ENCODE results near the gene WSCD2. TPM values are rescaled to one million over a fixed set of nuclear protein-coding genes. Genes with fewer than 3 reads are reported as not detected.

WSCD2 gene
- polyA plus RNA-seq, 1 experiment: not detected

- Histone ChIP-seq H3K36me3 (ENCODE audit: control insufficient read depth, insufficient read depth, low read length) (no peaks in the 10 kb centered on the region), H3K4me3 (ENCODE audit: low read depth, low read length) (no peak overlapping the region), H3K27me3 (ENCODE audit: control insufficient read depth, insufficient read depth, low read length) (no peaks in the 10 kb centered on the region)
- ChIA-PET POLR2A (no interaction called here), CTCF (interaction anchor here (1.1 kb wide), 1 partner anchor 18 kb away, joined by 3 read pairs; no protein-coding TSS in a partner anchor)
- DNase-seq (ENCODE audit: low read depth): no peak
- TF ChIP-seq CTCF (IDR thresholded peaks at IDR 0.05; ENCODE audit: insufficient read depth, low read depth, low read length): no peak
Measured at GRCh38 chr12:108267450-108267849, 138.4 kb downstream of the WSCD2 start.

GRCh38 chr12:108268397-108268796, 139.3 kb downstream of the WSCD2 start:
- no peak overlapping the region for H3K4me3 ChIP-seq (ENCODE audit: low read depth, low read length)
- POLR2A ChIA-PET: no interaction called here

GRCh38 chr12:108269224-108269623, 140.1 kb downstream of the WSCD2 start:
- CTCF ChIA-PET: interaction anchor here (0.6 kb wide), 1 partner anchor 35 kb away, joined by 3 read pairs; no protein-coding TSS in a partner anchor

More at GRCh38 chr12:108268397-108268796, 139.3 kb downstream of the WSCD2 start:
- no peak for DNase-seq (ENCODE audit: low read depth)
- H3K27me3 ChIP-seq (ENCODE audit: control insufficient read depth, insufficient read depth, low read length): no peaks in the 10 kb centered on the region
- H3K36me3 ChIP-seq (ENCODE audit: control insufficient read depth, insufficient read depth, low read length): no peaks in the 10 kb centered on the region
- no peak for TF ChIP-seq CTCF (IDR thresholded peaks at IDR 0.05; ENCODE audit: insufficient read depth, low read depth, low read length)
- CTCF ChIA-PET: no interaction called here

DNA sequence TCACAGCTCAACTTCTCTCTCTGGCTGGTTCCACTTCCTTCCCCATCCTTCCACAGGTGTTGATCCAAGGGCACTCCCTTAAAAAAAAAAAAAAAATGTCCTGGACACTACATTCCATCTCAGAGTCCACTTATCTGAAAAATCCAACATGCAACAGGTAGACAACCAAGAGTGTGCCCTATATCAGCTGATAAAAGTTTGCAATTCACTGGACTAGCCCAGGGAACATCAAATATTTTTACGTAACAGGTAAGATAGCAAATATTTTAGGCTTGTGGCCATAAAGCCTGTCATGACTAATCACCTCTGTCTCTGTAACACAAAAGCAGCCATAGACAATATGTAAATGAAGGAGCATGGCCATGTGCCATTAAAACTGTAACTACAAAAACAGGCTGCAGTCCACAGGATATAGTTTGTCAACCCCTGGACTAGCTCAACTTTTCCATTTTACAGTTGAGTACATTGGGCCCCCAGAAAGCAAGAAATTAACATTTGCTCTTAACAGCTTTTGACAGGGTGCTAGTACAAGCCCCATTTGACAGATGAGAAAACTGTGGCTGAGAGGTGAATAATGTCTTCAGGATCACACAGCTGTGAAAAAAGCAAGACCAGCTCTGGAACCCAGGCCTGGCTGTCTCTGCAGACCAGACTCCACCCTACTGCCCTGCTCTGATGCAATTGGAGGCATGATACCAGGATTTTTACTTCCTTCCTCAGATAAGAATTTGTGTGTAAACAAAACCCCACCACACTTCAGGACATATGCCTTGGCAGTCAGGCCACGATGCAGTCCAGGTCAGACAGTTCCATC, 141.2 kb downstream of the WSCD2 start:
- no peak for DNase-seq (ENCODE audit: low read depth)
- POLR2A ChIA-PET: no interaction called here
- no peaks in the 10 kb centered on the region for H3K36me3 ChIP-seq (ENCODE audit: control insufficient read depth, insufficient read depth, low read length)
- no peak for TF ChIP-seq CTCF (IDR thresholded peaks at IDR 0.05; ENCODE audit: insufficient read depth, low read depth, low read length)
- H3K4me3 ChIP-seq (ENCODE audit: low read depth, low read length): no peak overlapping the region
- CTCF ChIA-PET: no interaction called here
- H3K27me3 ChIP-seq (ENCODE audit: control insufficient read depth, insufficient read depth, low read length): no peaks in the 10 kb centered on the region

More at GRCh38 chr12:108269224-108269623, 140.1 kb downstream of the WSCD2 start:
- Histone ChIP-seq H3K36me3 (ENCODE audit: control insufficient read depth, insufficient read depth, low read length) (no peaks in the 10 kb centered on the region), H3K4me3 (ENCODE audit: low read depth, low read length) (no peak overlapping the region), H3K27me3 (ENCODE audit: control insufficient read depth, insufficient read depth, low read length) (no peaks in the 10 kb centered on the region)
- POLR2A ChIA-PET: no interaction called here
- no peak for TF ChIP-seq CTCF (IDR thresholded peaks at IDR 0.05; ENCODE audit: insufficient read depth, low read depth, low read length)
- DNase-seq (ENCODE audit: low read depth): no peak

GRCh38 chr12:108270849-108271143, 141.7 kb downstream of the WSCD2 start:
- DNase-seq (ENCODE audit: low read depth): no peak
- POLR2A ChIA-PET: no interaction called here
- no peak for TF ChIP-seq CTCF (IDR thresholded peaks at IDR 0.05; ENCODE audit: insufficient read depth, low read depth, low read length)
- no peak overlapping the region for H3K4me3 ChIP-seq (ENCODE audit: low read depth, low read length)
- CTCF ChIA-PET: no interaction called here
- H3K27me3 ChIP-seq (ENCODE audit: control insufficient read depth, insufficient read depth, low read length): no peaks in the 10 kb centered on the region
- no peaks in the 10 kb centered on the region for H3K36me3 ChIP-seq (ENCODE audit: control insufficient read depth, insufficient read depth, low read length)
